HPDE6-E6E7 (cell line): ENCODE data around the gene FASTKD2.
"Not testable (repeated sequence)": the region's sequence is repeated elsewhere in the genome, so short reads cannot be mapped to it uniquely, and the experiment has no call there.

Source experiments
- DNase-seq: peaks from one replicate; pipeline ENCODE4 v3.0.0; 2011; ENCODE audit warnings: missing footprints; ENCODE audit errors: extremely low spot score

FASTKD2 gene

GRCh38 chr2:206790311-206790935 lies 25.0 kb downstream of the FASTKD2 start:
- no peak for DNase-seq

- DNase-seq: no peak
These were observed 27.2 kb downstream of the FASTKD2 start for GRCh38 chr2:206792645-206793044.

DNA sequence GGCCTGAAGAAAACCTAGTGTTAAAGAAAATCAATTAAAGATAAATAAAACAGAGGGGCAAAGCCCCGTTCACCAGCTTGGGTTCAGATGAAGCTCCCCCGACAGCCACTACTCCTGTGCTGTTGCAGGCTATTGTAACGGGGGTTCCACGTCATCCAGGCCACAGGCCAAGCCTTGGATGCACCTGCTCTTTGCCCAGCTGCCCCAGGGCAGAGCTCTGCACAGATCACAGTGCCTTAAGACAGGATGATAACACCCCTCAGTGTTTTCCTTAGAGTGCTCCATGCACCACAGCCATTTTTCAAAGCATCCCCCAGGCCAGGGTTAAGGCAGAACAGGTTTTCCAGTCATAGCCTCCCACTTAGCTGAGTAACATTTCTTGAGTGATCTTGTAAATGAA lies 32.0 kb downstream of the FASTKD2 start:
- no peak for DNase-seq

- no peak for DNase-seq
These were observed 32.6 kb downstream of the FASTKD2 start for GRCh38 chr2:206798000-206798399.

DNA sequence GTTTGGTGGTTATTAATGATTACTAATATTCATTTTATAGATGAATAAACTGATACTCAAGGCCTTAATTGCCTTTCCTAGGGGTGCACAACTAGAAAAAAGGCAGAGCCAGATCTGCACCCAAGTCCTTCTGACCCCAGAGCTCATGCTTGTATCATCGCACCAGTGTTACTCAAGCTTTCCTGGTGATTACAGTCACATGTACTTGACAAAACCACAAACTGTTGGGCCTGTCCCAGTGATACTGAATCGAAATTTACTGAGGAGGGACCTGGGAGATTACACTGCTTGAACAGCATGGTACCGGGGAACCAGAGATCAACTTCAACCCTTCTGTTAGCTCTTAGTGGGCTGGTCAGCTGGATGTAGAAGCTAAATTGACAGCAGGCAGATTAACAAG lies 33.7 kb downstream of the FASTKD2 start:
- no peak for DNase-seq

DNA sequence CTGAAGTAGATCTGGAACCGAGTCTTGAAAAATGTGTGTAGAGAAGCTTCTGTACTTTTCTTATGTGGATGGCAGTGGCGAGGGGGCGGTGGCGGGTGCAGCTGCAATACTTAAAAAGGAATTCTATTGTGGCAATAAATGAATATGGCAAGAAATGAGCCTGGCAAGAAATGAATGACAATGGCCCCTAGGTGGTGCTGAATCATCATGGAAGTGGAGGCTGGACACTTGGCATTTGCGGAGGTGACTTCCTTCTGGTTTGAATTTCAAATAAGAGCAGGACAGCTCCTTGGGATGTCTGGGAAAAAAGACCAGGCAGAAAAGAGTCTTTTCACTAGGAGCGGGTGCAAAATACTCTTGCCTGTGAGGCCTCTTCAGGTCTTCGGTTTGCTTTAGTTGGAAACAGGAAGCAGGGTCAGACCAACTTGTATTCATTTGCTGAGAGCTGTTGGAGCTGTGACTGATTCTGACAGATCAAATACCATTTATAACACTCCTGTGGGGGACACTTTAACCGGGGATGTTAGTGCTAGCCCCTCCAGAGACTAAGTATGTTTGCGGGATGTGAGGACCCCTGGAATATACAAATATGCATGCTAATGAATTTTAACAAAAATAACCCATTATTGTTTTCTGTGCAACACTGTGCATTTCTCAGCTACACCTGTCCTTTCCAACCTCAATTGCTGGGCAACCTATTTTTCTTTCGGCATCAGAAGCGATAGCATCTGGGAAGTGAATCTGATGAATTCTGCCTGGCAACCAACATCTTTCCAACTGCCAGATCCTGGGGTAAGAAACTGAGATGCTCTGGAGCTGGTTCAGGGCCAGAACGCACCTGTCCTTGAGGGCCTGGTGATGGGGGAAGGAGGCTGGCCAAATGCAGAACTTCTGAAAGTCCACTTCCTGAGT lies 35.4 kb downstream of the FASTKD2 start:
- peak; percentile 56 for DNase-seq

DNA sequence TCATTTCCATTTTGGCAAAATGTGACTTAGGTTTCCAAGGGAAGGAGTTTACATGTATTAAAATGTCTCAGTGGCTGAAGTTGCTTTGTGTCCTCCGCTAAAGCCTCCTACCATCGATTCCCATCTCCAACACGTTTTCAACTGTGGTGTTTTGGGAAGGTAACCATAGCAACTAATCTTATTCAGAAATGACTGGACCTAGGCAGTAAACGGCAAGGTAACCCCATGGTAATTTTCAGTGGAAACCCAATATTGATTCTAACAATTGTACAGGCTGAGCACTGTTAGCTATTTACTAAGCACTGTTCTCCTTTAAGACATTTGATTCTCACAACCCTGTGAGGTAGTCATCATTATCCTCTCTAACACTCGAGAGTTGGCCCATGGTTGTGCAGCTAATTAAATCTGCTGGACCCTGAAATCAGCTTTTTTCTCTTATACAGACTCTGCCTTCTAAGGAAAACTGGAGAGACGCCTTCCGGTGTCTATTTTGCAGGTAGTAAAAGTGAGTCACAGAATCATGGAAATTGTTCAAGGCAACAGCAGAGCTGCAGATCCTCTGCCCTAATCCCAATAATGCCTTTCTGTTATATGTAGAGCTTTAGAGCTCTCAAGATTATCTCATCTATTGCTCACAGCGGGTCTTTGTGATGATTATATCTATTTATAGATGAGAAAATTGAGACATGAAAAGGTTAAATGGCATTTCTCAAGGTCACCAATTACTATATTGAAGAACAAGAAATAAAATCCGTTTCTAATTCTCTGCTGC lies 36.2 kb downstream of the FASTKD2 start:
- DNase-seq: no peak

DNA sequence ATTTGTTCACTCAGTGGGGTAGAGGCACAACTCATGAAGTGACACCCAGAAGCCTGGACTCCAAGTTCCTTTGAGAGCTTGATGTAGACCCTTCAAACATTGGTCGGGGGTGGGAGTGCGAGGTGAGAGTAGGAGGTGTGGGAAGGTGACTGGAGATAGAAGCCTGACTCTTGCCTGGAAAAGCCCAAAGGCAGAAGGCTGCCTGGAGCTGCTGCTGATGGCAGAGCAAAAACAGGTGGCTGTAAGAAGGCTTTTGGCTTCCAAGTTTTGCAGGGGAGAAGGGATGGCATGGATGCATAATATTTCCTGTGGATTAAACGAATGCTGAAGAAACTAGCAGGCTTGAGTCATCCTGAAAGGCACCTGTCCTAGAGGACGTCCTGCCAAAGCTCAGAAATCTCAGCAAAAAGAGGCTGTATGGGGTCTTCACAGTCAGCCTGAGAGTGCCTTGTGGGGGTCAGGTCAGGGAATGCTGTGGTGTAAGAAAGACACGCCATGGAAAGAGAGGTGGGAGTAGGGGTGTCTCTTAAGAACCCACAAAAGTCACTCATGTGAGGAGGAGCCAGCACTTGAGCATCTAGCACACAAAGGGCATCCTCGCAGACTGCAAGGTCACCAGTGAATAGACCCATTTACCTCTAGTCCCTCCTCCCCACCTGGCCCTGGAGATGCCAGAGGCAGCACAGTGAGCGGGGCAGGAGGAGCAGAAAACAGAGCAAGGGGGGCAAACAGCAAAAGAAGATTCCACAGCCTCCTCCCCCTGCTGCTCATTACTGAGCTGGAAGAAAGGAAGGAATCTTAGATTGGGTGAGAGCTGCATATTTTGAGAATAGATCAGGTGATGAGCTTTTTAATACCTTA lies 37.5 kb downstream of the FASTKD2 start:
- no peak for DNase-seq

- no peak for DNase-seq
These were observed 38.9 kb downstream of the FASTKD2 start for GRCh38 chr2:206804326-206804725.

GRCh38 chr2:206805887-206806607 lies 40.6 kb downstream of the FASTKD2 start:
- no peak for DNase-seq

GRCh38 chr2:206807624-206808023 lies 42.2 kb downstream of the FASTKD2 start:
- not testable (repeated sequence) for DNase-seq

- not testable (repeated sequence) for DNase-seq
These were observed 47.1 kb downstream of the FASTKD2 start for GRCh38 chr2:206812471-206812870.

- DNase-seq: no peak
These were observed 49.1 kb downstream of the FASTKD2 start for GRCh38 chr2:206814498-206814897.

- DNase-seq: no peak
These were observed 55.4 kb downstream of the FASTKD2 start for GRCh38 chr2:206820807-206821206.

- no peak for DNase-seq
These were observed 57.8 kb downstream of the FASTKD2 start for GRCh38 chr2:206823178-206823577.

DNA sequence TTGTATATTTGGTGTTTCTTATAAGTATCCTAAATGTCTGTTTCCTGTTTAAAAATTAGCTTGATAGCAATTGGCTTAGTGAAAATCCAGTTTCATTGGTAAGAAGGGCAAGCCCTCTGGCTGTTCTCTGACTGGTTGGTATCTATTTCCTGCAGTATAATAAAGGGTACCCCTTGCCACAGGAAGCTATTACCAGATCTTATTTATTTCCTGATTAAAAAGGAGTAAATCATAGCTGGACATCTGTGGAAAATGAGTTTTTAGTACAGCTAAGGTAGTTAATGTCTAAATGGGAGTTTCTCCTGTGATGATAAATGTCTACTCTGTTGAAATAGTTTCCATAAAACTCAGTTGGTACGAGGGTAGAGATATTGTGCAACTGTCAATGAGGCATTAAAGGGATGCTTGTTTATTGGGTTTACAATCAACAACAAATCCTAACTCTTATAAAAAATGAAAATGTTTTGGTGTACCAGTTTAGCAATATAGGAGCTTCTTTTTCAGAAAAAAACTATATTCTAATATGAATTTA lies 58.7 kb downstream of the FASTKD2 start:
- no peak for DNase-seq

DNA sequence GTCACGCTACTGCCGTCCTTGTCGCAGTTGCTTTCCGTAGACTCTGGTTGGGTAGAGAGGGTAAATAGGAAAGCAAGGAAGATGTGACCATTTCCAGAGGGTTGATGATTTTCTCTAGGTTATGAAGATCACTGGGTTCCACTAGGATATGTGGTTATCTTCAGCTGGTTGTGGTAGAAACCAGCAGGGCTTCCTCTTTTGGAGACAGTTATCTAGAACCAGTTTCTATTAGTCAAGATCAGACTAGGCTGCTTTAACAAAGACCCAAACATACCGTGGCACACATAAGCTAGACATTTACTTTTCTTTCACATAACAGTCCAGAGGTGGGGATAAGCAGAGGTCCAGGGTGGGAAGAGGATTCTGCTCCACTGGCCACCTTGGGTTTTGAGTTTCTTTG lies 59.6 kb downstream of the FASTKD2 start:
- DNase-seq: no peak

DNA sequence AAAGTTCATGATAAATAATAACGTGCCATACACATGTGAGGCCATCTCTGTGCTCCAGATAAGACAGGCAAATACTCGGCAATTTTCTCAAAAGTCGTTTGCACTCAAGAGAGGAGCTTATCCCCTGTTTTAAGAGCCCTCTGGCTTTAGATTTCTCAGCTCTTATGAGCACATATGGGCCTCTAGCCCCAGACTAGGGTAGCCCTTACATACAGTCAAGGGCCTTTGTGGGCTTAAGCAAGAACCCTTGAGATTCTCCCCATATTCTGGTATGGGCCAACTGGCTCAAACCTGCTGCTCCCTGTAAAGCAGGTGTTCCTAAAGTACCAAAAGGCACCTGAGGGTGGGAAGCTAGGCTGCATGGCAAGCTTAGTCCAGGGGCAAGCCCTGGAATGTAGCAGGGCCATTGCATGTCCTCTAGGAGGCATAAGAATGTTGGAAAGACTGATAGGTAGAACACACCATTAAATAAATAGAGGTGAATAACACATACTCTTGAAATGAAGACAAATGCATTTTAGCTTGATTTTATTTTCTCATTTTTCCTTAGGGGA lies 66.1 kb downstream of the FASTKD2 start:
- no peak for DNase-seq

DNA sequence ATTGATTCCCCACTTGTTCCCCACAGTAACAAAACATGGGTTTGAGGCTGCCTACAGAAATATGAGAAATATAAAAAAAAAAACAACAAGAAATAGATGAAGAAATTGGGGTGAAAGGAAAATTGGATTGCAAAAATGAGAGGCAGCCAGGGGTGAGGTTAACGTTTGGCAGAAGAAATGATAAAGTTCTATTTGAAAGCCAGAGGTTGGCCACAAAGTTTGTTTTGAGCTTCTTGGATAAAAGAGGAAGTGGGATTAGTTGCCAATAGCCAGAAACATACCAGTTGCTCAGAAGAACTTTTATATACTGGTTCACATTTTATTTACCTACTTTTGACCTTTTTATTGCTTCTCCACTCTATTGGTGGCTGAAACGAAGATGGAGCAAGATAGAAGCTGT lies 67.5 kb downstream of the FASTKD2 start:
- no peak for DNase-seq

- DNase-seq: no peak
These were observed 67.9 kb downstream of the FASTKD2 start for GRCh38 chr2:206833291-206833690.
